ENCODE data around the gene NVL. TPM values are rescaled to one million over a fixed set of nuclear protein-coding genes. Genes with fewer than 3 reads are reported as not detected.

Gene NVL
- total and polyA plus RNA-seq, 2 donors (not counting 3 experiments of a cell fraction or from before 2014, with no cell fraction given): 16.7 to 30.3 TPM

DNA sequence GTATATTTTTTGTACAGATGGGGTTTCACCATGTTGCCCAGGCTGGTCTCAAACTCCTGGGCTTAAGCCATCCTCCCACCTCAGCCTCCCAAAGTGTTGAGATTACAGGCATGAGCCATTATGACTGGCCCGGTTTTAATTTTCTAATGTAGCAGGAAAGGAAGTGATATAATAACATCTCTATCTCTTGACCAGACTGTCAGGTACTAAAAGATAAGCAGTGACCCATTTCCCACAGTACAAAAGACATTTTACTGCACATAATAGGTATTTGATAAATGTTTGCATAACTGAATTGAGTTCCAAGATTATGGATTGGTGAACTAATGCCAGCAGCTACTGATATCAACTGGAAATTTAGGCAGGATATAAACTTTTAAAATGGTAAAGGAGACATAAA, 4.0 kb downstream of the NVL start:
- POLR2A ChIA-PET: no interaction called here
- Histone ChIP-seq H3K9ac (replicated peaks; ENCODE audit: extremely low read depth, insufficient read depth, low read length) (no peak overlapping the region), H2AFZ (ENCODE audit: low read depth, low read length) (no peak overlapping the region), H3K9me1 (replicated peaks; ENCODE audit: control insufficient read depth, extremely low read depth, insufficient read depth, low read length) (no peaks in the 10 kb centered on the region), H3K4me2 (ENCODE audit: insufficient read depth, low read length) (no peak overlapping the region), H3K4me1 (ENCODE audit: control insufficient read depth, extremely low read depth, insufficient read depth, low read length) (peaks cover 10% of the 10 kb centered on the region), H4K20me1 (replicated peaks; ENCODE audit: control insufficient read depth, extremely low read depth, insufficient read depth, low read length) (no peaks in the 10 kb centered on the region), H3K79me2 (ENCODE audit: control insufficient read depth, insufficient read depth, low read length) (peaks cover 64% of the 10 kb centered on the region), H3K36me3 (ENCODE audit: control insufficient read depth in 2 of 2, extremely low read depth in 1 of 2, insufficient read depth in 2 of 2, low read length in 2 of 2) (no peaks in the 10 kb centered on the region), H3K4me3 (replicated peaks in 1 of 3; ENCODE audit: insufficient read depth in 1 of 3, low read depth in 1 of 3, low read length in 3 of 3) (no peak overlapping the region), H3K9me3 (replicated peaks; ENCODE audit: control insufficient read depth, insufficient read depth, low read length) (no peaks in the 10 kb centered on the region), H3K27me3 (ENCODE audit: control insufficient read depth in 2 of 2, insufficient read depth in 2 of 2, low read length in 2 of 2) (no peaks in the 10 kb centered on the region), H3K27ac (ENCODE audit: insufficient read depth, low read depth, low read length) (no peak overlapping the region)
- CTCF ChIA-PET: no interaction called here
- intact Hi-C loops (cut with micrococcal nuclease) (no loop called here), dilution Hi-C loops (cut with MboI; ENCODE audit: extremely low pct_ligation_motif_present, low sequenced_read_pairs) (no loop called here)
- DNase-seq (ENCODE audit: low read depth, low spot score): no peak
- no TSS peak for BruUV-seq (replicated peaks)
- no peak for FAIRE-seq
- TF ChIP-seq JUN (IDR thresholded peaks at IDR 0.05; ENCODE audit: borderline replicate concordance, insufficient read depth, insufficient read length, low read depth): no peak
- no peak for TF ChIP-seq POLR2AphosphoS5 (IDR thresholded peaks at IDR 0.05; ENCODE audit: insufficient read depth, low read depth, low read length)
- no peak for TF ChIP-seq EZH2 (IDR thresholded peaks at IDR 0.05; ENCODE audit: borderline replicate concordance, low read depth, low read length, severe bottlenecking)
- TF ChIP-seq POLR2A (IDR thresholded peaks at IDR 0.05; ENCODE audit: low read depth, low read length): no peak
- no peak for TF ChIP-seq MYC (IDR thresholded peaks at IDR 0.05; ENCODE audit: low read depth, low read length)
- TF ChIP-seq, protein P1, sequence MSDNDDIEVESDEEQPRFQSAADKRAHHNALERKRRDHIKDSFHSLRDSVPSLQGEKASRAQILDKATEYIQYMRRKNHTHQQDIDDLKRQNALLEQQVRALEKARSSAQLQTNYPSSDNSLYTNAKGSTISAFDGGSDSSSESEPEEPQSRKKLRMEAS (IDR thresholded peaks at IDR 0.05; ENCODE audit: insufficient read depth, insufficient read length): no peak
- TF ChIP-seq GATA2 (IDR thresholded peaks at IDR 0.05; ENCODE audit: insufficient read depth, insufficient read length, low read depth, low read length): no peak
- TF ChIP-seq, protein P2, sequence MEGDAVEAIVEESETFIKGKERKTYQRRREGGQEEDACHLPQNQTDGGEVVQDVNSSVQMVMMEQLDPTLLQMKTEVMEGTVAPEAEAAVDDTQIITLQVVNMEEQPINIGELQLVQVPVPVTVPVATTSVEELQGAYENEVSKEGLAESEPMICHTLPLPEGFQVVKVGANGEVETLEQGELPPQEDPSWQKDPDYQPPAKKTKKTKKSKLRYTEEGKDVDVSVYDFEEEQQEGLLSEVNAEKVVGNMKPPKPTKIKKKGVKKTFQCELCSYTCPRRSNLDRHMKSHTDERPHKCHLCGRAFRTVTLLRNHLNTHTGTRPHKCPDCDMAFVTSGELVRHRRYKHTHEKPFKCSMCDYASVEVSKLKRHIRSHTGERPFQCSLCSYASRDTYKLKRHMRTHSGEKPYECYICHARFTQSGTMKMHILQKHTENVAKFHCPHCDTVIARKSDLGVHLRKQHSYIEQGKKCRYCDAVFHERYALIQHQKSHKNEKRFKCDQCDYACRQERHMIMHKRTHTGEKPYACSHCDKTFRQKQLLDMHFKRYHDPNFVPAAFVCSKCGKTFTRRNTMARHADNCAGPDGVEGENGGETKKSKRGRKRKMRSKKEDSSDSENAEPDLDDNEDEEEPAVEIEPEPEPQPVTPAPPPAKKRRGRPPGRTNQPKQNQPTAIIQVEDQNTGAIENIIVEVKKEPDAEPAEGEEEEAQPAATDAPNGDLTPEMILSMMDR (IDR thresholded peaks at IDR 0.05; ENCODE audit: extremely low read depth in 1 of 2, insufficient read depth in 1 of 2, low read depth in 1 of 2, low read length in 2 of 2): no peak
- no peak for TF ChIP-seq FOS (IDR thresholded peaks at IDR 0.05; ENCODE audit: borderline replicate concordance, insufficient read depth, low read length)

Data from endothelial cell of umbilical vein (primary cell).